Measurements from ENCODE around the gene C2orf72.

Gene C2orf72

GRCh38 chr2:231069379-231070054 lies 32.2 kb downstream of the C2orf72 start:
- no peak for DNase-seq (ENCODE audit: low read depth in 2 of 2)

- DNase-seq (ENCODE audit: low read depth in 2 of 2), result no peak
These were observed 47.2 kb downstream of the C2orf72 start for GRCh38 chr2:231084565-231084964.

- no peak for DNase-seq (ENCODE audit: low read depth in 2 of 2)
These were observed 51.4 kb downstream of the C2orf72 start for GRCh38 chr2:231088754-231089153.

GRCh38 chr2:231093933-231094332 lies 56.6 kb downstream of the C2orf72 start:
- DNase-seq (ENCODE audit: low read depth in 2 of 2), result no peak

- no peak for DNase-seq (ENCODE audit: low read depth in 2 of 2)
These were observed 57.5 kb downstream of the C2orf72 start for GRCh38 chr2:231094736-231095346.
